LNCAP (cell line): ENCODE results near the gene N4BP3.
A peak's percentile ranks its signal among the peaks of the same experiment; 100 is the strongest.

Source experiments
- TF ChIP-seq, protein P1 (sequence below): fragments of 450-650 bp; IDR thresholded peaks from 2 replicates; pipeline ENCODE4 v1.5.1; 2017; ENCODE audit warnings: mild to moderate bottlenecking

N4BP3 gene

DNA sequence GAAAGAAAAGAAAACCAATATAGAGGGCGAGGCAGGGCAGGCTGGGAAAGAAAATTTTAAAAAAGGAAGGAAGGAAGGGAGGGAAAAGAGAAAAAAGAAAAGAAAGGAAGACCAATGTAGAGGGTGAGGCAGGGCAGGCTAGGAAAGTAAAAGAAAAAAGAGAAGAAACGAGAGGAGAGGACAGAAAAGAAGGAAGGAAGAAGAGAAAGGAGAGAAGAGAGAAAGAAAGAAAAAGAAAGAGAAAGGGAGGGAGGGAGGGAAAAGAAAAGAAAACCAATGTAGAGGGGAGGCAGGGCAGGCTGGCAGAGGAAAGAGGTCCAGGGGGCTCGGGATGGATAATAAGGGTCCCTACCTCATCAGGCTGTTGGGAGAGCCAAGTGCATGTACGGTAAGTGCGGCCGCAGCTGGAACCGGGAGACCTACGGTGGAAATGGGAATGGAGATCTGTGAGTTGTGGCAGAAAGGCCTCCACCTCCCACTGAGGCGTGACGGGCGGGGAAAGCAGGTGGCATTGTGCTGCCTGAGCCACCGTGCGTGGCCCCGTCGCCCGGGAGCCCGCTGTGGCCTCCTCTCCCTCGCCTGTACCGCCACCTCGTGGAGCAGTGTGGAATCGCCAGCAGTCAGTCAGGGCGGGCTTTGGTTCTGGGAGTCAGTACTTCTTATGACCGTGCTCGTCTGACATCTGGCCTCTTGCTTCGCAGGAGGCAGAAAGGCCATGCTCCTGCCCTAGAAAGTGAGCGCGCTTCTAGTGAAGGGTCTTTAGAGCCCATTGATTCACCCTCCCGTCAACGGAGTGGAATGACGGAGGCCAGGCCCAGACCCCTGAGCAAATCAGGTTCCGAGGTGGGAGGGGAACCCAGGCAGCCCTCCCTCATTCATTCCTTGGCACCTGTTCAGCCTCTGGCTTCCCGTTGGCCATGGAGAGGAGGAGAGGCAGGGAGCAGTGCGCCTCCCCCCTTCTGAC lies 50.7 kb downstream of the N4BP3 start:
- TF ChIP-seq, protein P1, sequence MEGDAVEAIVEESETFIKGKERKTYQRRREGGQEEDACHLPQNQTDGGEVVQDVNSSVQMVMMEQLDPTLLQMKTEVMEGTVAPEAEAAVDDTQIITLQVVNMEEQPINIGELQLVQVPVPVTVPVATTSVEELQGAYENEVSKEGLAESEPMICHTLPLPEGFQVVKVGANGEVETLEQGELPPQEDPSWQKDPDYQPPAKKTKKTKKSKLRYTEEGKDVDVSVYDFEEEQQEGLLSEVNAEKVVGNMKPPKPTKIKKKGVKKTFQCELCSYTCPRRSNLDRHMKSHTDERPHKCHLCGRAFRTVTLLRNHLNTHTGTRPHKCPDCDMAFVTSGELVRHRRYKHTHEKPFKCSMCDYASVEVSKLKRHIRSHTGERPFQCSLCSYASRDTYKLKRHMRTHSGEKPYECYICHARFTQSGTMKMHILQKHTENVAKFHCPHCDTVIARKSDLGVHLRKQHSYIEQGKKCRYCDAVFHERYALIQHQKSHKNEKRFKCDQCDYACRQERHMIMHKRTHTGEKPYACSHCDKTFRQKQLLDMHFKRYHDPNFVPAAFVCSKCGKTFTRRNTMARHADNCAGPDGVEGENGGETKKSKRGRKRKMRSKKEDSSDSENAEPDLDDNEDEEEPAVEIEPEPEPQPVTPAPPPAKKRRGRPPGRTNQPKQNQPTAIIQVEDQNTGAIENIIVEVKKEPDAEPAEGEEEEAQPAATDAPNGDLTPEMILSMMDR, result peak; percentile 98

DNA sequence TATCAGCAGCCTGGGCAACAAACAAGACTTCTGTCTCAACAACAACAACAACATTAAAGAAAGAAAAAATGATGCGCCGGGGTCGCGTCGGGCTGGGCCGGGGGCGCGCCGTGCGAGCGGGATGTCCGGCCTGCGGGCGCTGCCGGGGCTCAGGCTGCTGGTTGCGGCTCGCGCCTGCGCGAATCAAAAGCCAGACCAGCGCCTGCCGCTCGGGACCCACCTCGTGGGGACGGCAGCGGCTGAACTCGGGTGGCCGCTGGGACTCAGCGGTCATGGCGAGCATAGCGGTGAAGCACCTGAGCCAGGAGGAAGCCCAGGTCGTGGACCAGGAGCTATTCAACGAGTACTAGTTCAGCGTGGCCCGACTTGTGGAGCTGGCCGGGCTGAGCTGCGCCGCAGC lies 52.2 kb downstream of the N4BP3 start:
- TF ChIP-seq, protein P1, result no peak

DNA sequence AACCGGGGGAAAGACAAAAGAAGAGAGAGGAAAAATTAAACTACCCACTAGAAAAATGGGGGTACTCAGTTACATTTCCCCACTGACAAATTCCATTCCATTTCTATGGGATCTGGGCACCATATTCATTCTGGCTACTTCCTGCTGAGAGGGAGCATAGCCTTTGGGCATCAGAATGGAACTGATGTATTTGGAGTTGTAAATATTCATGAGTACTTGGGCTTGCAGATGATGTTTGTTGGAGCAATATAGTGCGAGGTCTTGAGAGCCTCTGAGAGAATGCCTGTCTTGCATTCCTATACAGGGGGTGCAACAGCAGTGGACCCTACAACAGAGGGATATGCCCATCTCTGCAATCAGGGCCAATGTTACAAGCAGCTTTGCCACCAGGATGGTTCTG lies 57.1 kb downstream of the N4BP3 start:
- TF ChIP-seq, protein P1, result no peak

DNA sequence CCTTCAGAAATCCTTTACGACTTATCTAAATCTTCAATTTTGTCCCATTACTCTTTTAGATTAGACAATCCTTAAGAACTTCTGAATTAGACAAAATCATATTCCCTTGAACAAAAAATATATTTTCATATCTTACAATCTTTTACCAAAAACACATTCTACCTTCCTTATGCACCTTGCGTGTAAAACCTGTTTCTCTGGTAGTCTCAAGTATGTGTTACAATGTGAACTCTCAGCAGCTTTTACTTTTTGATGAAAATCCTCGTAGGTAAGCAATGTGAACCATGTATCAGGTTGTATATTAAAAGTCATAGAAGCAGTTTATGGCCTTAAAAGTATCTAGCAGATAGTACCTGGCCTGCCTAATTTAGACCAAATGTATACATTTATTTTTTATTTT lies 61.1 kb downstream of the N4BP3 start:
- TF ChIP-seq, protein P1, result no peak
